ENCODE measurements around the gene KLK15. TPM values are rescaled to one million over a fixed set of nuclear protein-coding genes. Genes with fewer than 3 reads are reported as not detected.
A peak's percentile ranks its signal among the peaks of the same experiment; 100 is the strongest.

KLK15 gene
- polyA plus RNA-seq, 1 experiment, result not detected

GRCh38 chr19:50794074-50794875 lies 39.1 kb downstream of the KLK15 start:
- ChIA-PET POLR2A (interaction anchor here (0.5 to 2.4 kb wide), 3 partner anchors 10 to 437 kb away, joined by 3 to 9 read pairs (median 8); no protein-coding TSS in a partner anchor), CTCF (interaction anchor here (1.0 kb wide), 1 partner anchor 12 kb away, joined by 3 read pairs; no protein-coding TSS in a partner anchor)
- TF ChIP-seq CTCF (IDR thresholded peaks at IDR 0.05; ENCODE audit: low read depth, low read length), result 0 out of 2 replicates have a peak, but pooled peaks have one; percentile 5
- no peaks in the 10 kb centered on the region; the same call in 1 of the 2 replicates for H3K9me3 ChIP-seq (ENCODE audit: control insufficient read depth, insufficient read depth, low read length)
- no peaks in the 10 kb centered on the region for H3K27me3 ChIP-seq (ENCODE audit: control insufficient read depth, insufficient read depth, low read length)
- no peak overlapping the region for H3K27ac ChIP-seq (ENCODE audit: low read depth, low read length)
- no peak for DNase-seq (ENCODE audit: low read depth, low spot score)
- H3K4me3 ChIP-seq (ENCODE audit: low read depth, low read length), result no peak overlapping the region

GRCh38 chr19:50793558-50794065 lies 39.8 kb downstream of the KLK15 start:
- DNase-seq (ENCODE audit: low read depth, low spot score), result no peak
- POLR2A ChIA-PET, result interaction anchor here (0.6 to 1.8 kb wide), 2 partner anchors 9 to 11 kb away, joined by 3 to 8 read pairs; no protein-coding TSS in a partner anchor
- H3K4me3 ChIP-seq (ENCODE audit: low read depth, low read length), result no peak overlapping the region
- CTCF ChIA-PET, result interaction anchor here (1.0 to 1.1 kb wide), 2 partner anchors 11 to 69 kb away, joined by 3 read pairs; no protein-coding TSS in a partner anchor
- H3K9me3 ChIP-seq (ENCODE audit: control insufficient read depth, insufficient read depth, low read length), result no peaks in the 10 kb centered on the region; the same call in 1 of the 2 replicates
- H3K27me3 ChIP-seq (ENCODE audit: control insufficient read depth, insufficient read depth, low read length), result no peaks in the 10 kb centered on the region
- H3K27ac ChIP-seq (ENCODE audit: low read depth, low read length), result no peak overlapping the region
- no peak for TF ChIP-seq CTCF (IDR thresholded peaks at IDR 0.05; ENCODE audit: low read depth, low read length)

- no peak for TF ChIP-seq CTCF (IDR thresholded peaks at IDR 0.05; ENCODE audit: low read depth, low read length)
- ChIA-PET POLR2A (interaction anchor here (0.6 to 1.8 kb wide), 4 partner anchors 8 to 299 kb away, joined by 3 to 10 read pairs (median 6); no protein-coding TSS in a partner anchor), CTCF (interaction anchor here (0.6 to 2.1 kb wide), 4 partner anchors 9 to 236 kb away, joined by 3 to 6 read pairs (median 4); no protein-coding TSS in a partner anchor)
Measured at GRCh38 chr19:50792272-50793250, 40.8 kb downstream of the KLK15 start.

GRCh38 chr19:50791594-50792271 lies 41.6 kb downstream of the KLK15 start:
- POLR2A ChIA-PET, result interaction anchor here (0.6 kb wide), 1 partner anchor 403 kb away, joined by 4 read pairs; no protein-coding TSS in a partner anchor
- CTCF ChIA-PET, result interaction anchor here (0.6 to 2.1 kb wide), 2 partner anchors 67 to 235 kb away, joined by 3 to 6 read pairs; no protein-coding TSS in a partner anchor

More at GRCh38 chr19:50792272-50793250, 40.8 kb downstream of the KLK15 start:
- Histone ChIP-seq H3K27ac (ENCODE audit: low read depth, low read length) (no peak overlapping the region), H3K9me3 (ENCODE audit: control insufficient read depth, insufficient read depth, low read length) (no peaks in the 10 kb centered on the region; the same call in 1 of the 2 replicates), H3K27me3 (ENCODE audit: control insufficient read depth, insufficient read depth, low read length) (no peaks in the 10 kb centered on the region), H3K4me3 (ENCODE audit: low read depth, low read length) (no peak overlapping the region)
- no peak for DNase-seq (ENCODE audit: low read depth, low spot score)

More at GRCh38 chr19:50791594-50792271, 41.6 kb downstream of the KLK15 start:
- no peaks in the 10 kb centered on the region; the same call in 1 of the 2 replicates for H3K9me3 ChIP-seq (ENCODE audit: control insufficient read depth, insufficient read depth, low read length)
- H3K27me3 ChIP-seq (ENCODE audit: control insufficient read depth, insufficient read depth, low read length), result no peaks in the 10 kb centered on the region
- H3K4me3 ChIP-seq (ENCODE audit: low read depth, low read length), result no peak overlapping the region
- no peak for TF ChIP-seq CTCF (IDR thresholded peaks at IDR 0.05; ENCODE audit: low read depth, low read length)
- no peak for DNase-seq (ENCODE audit: low read depth, low spot score)
- no peak overlapping the region for H3K27ac ChIP-seq (ENCODE audit: low read depth, low read length)
